ELF-1 (cell line): Measurements from ENCODE around the gene CIC.
A peak's percentile ranks its signal among the peaks of the same experiment; 100 is the strongest.
"Not testable (repeated sequence)": the region's sequence is repeated elsewhere in the genome, so short reads cannot be mapped to it uniquely, and the experiment has no call there.

ENCODE experiments used
- DNase-seq: peaks from one replicate; pipeline ENCODE4 v3.0.0-alpha.2; 2016; ENCODE audit warnings: low read depth, low spot score

Gene CIC

GRCh38 chr19:42313096-42313839 lies 44.2 kb downstream of the CIC start, which contains the start of gene TMEM145:
TMEM145 (plus strand) TSS chr19:42313309; CDS start chr19:42313377, 68 bp downstream.
- DNase-seq = peak; percentile 70

DNA sequence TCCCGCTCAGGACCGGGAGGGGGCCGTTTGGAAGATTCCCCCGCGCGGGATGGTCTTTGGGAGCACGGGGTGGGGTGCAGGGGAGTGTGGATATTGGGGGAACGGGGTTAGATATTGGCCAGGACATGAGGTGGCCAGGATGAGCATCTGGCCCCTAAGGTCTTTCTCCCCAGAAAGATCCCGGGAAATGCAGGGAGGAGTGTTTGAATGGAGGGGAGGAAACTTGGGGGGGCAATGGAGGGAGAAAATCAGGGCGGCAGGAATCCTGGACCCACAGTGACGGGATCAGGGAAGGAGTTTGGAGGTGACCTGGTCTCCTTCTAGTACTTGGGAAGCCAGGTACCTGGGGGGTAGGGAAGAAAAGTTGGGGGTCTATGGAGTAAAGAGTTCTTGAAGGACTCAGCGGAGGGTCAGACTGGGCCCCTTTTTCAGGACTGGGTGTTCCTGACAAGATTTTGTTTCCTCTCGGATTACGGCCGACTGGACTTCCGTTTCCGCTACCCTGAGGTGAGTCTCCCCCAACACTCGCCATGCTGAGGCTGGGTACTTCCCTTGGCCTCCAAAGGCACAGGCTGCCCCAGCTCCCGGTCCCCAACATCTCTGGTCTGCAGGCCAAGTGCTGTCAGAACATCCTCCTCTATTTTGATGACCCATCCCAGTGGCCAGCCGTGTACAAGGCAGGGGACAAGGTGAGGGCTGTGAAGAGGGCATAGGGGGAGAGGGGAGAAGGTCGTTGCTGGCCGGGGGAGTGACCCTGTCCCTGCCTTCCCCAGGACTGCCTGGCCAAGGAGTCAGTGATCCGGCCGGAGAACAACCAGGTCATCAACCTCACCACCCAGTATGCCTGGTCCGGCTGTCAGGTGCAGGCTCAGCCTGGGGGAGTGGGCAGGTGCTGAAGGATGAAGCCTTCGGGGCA lies 45.0 kb downstream of the CIC start:
- no peak for DNase-seq

DNA sequence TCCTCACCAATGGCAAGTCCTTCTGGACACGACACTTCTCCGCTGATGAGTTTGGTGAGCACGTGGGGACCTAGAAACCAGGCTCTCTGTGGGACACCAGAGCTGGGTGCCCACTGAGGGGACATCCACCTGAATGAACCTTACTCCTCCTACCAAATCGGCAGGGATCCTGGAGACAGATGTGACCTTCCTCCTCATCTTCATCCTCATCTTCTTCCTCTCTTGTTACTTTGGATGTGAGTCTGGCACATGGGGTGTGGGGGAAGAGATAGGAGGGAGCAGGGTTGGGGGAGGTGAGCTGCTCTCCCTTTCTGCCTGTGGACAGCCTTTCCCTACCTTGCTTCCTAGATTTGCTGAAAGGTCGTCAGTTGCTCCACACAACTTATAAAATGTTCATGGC lies 46.0 kb downstream of the CIC start:
- no peak for DNase-seq

DNA sequence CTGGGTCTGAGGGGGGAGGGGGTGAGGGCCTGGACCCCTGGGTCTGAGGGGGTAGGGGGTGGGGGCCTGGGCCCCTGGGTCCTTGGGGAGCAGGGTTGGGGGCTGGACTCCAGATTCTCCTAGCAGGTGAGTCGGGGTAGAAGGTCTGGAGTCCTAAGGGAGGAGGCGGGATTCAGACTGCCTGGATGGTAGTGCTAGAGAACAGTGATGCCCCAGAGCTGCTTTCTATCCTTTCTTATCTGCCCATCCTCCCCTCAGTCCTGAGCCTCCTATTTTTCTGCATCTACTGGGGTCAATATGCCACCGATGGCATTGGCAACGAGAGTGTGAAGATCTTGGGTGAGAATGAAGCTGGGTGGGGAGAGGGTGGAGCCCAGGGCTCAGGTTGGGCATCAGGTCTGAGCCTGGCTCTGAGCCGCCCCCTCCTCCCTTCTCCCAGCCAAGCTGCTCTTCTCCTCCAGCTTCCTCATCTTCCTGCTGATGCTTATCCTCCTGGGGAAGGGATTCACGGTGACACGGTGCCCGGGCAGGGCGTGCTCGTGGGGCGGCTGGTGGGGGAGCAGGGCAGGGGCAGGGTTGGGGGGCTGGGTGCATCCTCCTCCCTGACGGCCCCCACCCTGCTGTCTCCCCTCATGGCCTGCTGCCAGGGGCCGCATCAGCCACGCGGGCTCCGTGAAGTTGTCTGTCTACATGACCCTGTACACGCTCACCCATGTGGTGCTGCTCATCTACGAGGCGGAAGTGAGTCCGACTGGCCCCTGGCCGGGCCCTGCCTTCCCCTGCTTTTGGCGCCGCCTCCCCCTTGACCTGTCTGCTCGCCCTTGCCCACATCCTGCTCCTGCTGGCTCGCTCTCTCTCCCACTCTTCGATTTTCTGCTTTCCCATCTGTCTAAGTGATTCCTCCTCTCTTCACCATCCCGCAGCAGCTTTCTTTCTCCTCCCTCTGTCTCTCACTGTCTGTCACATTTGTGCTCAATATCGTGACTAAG lies 47.5 kb downstream of the CIC start:
- DNase-seq = no peak

GRCh38 chr19:42317535-42317934 lies 48.5 kb downstream of the CIC start:
- no peak for DNase-seq

DNA sequence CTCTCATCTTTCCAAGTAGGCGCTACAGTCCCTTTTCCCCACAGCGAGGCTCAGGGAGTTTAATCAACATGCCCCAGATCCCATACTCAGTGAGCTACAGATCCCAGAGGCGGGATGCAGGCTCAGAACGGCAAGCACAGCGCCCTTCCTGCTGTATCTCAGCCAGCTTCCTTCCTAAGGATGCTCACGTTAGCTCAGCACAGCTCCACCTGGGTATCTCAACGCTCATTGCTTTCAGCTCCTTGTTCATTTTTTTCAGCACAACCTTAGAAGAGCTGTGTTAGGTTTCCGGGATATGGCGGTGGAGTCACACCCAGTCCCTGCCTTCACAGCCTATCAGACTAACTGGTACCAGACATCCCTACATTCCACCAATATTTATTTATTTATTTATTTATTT lies 53.3 kb downstream of the CIC start:
- DNase-seq = no peak

GRCh38 chr19:42323473-42323851 lies 54.4 kb downstream of the CIC start:
- peak; percentile 60 for DNase-seq

GRCh38 chr19:42323852-42324654 lies 55.0 kb downstream of the CIC start:
- no peak for DNase-seq

- DNase-seq = no peak
These were observed 55.7 kb downstream of the CIC start for GRCh38 chr19:42324655-42325307.

DNA sequence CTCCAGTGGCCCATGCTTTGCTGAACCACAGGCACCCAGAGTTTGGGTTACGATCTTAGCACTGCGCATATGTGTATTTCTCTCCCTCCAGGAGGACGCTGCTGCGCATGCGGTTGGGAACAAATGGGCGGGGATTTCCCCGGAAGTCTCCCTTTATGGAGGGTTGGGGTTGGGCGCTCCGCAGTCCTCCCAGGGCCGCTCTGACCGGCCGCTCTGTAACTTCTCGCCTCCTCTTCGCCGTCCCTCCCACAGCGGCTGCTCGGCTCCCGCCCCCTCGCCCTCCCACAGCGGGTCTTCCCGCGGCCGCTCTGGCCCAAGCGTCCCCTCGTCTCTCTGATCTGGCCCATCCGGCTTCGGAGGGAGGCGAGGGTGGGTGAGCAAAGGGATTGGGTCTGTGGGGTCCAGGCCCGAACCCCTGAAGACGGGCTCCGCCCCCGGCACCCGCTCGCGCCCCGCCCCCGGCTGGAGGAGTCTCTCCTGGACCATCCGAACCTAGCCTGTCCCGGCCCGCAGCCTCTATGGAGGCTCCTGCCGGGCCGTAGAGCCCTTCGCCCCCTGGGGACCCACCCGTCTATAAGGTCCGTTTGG lies 56.4 kb downstream of the CIC start, which contains the start of gene MEGF8:
Gene MEGF8, plus strand, starts transcription at position 328 of the 588 bp plus-strand sequence. CDS start 609 bp downstream, outside the sequence.
- DNase-seq = peak; percentile 100

DNA sequence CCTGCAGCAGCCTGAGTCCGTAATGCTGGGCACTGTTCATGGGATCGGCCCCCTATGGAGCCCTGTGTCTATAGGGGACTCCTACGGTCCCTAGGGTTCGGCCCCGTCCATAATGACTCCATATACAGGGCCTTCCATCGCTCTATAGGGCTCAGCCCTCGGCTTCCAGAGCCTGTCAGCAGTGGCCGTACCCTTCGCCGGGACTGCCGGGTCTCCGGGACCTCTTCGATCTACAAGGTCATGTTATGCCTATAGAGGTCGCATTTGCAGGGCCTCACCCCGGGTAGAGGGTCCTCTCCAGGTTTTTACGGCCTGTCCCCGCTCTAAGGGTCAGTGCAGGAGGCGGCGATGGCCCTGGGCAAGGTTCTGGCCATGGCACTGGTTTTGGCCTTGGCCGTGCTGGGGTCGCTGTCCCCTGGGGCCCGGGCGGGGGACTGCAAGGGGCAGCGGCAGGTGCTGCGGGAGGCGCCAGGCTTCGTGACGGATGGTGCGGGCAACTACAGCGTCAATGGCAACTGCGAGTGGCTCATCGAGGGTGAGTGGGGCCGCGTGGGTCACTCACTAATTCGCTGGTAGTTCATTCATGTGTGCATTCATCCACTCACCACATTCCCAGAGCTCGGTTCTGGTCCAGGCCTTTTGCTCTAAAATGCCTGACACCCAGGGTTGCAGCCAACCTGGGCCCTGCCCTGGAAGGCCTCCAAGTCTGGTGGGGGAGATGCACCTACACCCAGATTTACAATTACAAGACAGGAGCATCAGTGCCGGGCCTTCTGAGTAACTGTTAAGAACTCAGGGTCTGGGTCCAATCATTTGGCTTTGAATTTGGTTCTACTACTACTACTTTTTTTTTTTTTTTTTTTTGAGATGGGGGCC lies 57.1 kb downstream of the CIC start:
- DNase-seq = peak; percentile 24

DNA sequence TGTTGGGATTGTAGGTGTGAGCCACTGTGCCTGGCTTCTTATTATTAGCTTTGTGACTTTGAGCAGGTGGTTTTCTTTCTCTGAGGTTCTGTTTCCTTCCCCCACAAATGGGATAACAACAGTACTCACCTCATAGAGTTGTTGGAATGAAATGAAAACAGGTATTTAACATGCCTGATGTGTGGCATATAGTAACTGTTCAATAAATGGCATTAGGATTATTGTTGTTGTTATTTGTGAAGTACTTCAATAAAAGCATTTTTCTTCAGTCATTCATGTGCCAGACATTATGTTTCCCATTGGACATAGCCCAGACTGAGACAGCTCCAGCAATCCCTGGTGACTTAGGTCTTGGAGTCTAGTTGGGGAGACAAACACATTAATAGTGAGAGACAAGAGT lies 57.9 kb downstream of the CIC start:
- no peak for DNase-seq

- no peak for DNase-seq
These were observed 58.3 kb downstream of the CIC start for GRCh38 chr19:42327381-42327780.

DNA sequence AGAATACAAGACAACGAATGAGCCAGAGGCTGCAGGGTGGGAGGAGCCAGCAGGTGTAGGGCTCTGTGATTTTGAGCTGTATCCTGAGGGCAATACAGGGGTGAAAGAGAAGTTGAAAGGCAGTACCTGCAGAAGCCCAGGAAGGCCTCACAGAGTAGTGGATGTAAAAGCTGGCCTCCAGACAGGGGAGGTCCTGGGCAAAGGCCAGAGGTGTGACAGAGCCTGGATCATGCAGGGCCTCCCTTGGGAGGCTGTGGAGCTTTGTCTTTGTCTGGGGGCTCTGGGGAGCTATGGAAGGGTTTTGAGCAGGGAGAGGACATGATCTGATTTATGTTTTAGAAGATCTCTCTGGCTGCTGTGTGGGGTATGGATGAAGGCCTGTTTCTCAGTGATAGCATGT lies 59.1 kb downstream of the CIC start:
- peak; percentile 24 for DNase-seq

GRCh38 chr19:42328854-42329253 lies 59.8 kb downstream of the CIC start:
- no peak for DNase-seq

DNA sequence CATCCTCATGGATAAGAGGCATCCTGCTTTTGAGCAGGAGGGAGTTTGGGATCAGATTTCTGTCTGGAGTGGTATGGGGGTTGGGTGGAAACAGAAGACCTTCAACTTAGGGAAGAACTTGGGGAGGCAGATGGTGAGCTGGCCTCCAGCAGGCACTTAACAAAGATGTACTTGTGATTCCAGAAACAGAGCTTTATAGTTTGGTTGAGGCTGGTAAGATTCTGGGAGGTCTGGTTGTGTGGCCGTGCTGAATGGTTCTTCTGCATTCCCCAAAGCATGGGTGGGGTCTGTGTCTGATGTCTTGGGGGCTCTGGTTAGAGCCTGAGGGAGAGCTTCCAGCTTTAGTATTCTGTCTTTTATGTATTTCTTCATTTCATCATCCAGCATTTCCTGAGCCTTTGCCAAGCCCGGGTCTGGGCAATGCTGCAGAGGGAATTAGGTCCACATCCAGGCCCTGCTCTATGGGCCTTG lies 61.2 kb downstream of the CIC start:
- no peak for DNase-seq

DNA sequence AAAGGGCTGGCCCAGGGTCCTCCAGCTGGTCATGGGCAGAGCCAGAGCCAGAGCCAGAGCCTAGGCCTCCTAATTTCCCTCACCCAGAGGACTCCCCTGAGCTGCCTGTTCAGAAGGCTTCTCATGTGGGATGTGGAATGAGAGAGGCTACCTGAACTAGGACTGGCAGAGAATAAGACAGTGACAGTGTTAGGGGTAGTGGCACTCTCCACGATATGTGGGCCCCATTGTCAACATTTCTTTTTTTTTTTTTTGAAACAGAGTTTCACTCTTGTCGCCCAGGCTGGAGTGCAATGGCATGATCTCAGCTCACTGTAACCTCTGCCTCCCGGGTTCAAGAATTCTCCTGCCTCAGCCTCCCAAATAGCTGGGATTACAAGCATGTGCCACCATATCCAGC lies 62.3 kb downstream of the CIC start:
- DNase-seq = not testable (repeated sequence)

DNA sequence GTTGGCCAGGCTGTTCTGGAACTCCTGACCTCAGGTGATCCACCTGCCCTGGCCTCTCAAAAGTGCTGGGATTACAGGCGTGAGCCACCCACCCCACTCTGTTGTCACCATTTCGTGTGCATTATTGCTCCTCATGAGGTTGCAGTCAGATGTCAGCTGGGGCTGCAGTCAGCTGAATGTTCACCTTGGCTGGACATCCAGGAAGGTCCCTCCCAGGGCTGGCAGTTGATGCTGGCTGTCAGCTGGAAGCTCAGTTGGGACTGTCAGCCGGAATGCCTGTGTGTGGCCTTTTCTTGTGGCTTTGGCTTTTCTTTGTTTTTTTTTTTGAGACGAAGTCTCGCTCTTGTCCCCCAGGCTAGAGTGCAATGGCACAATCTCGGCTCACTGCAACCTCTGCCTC lies 63.0 kb downstream of the CIC start:
- no peak for DNase-seq

GRCh38 chr19:42333018-42333417 lies 64.0 kb downstream of the CIC start:
- no peak for DNase-seq
